Endothelial cell of umbilical vein (primary cell): Measurements from ENCODE around the gene TFAP2A. TPM values are rescaled to one million over a fixed set of nuclear protein-coding genes. Genes with fewer than 3 reads are reported as not detected.

ENCODE experiments used
- BruUV-seq: library from RNA; stranded (reverse); fragments of 400-500 nt; replicated peaks from 2 replicates; lab custom pipeline; 2021; lab: Mats Ljungman, UMichigan
- CTCF ChIA-PET: fragments of 300-600, 350-600 bp; sonication (Branson Sonifier 250); formaldehyde crosslinking; loops from one replicate; lab custom pipeline; 2021; ENCODE audit warnings: antibody characterized with exemption, inconsistent platforms; lab: Charles Lee
- POLR2A ChIA-PET: fragments of 300-600, 350-600 bp; sonication (Branson Sonifier 250); formaldehyde crosslinking; loops from one replicate; lab custom pipeline; 2021; ENCODE audit warnings: antibody characterized with exemption, inconsistent platforms; lab: Charles Lee
- DNase-seq: peaks from one replicate; pipeline ENCODE4 v3.0.0-alpha.2; 2011; ENCODE audit warnings: low read depth, low spot score
- FAIRE-seq: peaks from 2 replicates; lab custom pipeline; 2011; peaks lifted over from hg19 to GRCh38; lab: Jason Lieb, UNC
- H2AFZ ChIP-seq: 2 replicates; pipeline ENCODE4 v1.6.0; 2012; ENCODE audit warnings: low read depth, low read length, control low read depth, inconsistent platforms
- H3K27ac ChIP-seq: 2 replicates; pipeline ENCODE4 v1.5.1; 2011; ENCODE audit warnings: low read depth, mild to moderate bottlenecking, control low read depth, low read length, moderate library complexity; ENCODE audit not compliant: insufficient read depth
- H3K27me3 ChIP-seq, 2 experiments: 2 replicates each; pipeline versions ENCODE4 v1.6.0 to v1.6.1; 2011; ENCODE audit warnings: low read length in 2 of 2, mixed read lengths in 1 of 2; ENCODE audit not compliant: control insufficient read depth in 2 of 2, insufficient read depth in 2 of 2
- H3K36me3 ChIP-seq, 2 experiments: 2 replicates in 1 of 2; 3 replicates in 1 of 2; pipeline ENCODE4 v1.5.1; 2011; ENCODE audit warnings: low read length in 2 of 2, mild to moderate bottlenecking in 1 of 2, moderate library complexity in 1 of 2; ENCODE audit not compliant: control insufficient read depth in 2 of 2, insufficient read depth in 2 of 2; ENCODE audit errors: extremely low read depth in 1 of 2
- H3K4me1 ChIP-seq: 3 replicates; pipeline ENCODE4 v1.5.1; 2011; ENCODE audit warnings: mild to moderate bottlenecking, low read length; ENCODE audit not compliant: control insufficient read depth, insufficient read depth; ENCODE audit errors: extremely low read depth
- H3K4me2 ChIP-seq: 2 replicates; pipeline ENCODE4 v1.6.1; 2011; ENCODE audit warnings: low read length, control low read depth, mixed read lengths; ENCODE audit not compliant: insufficient read depth
- H3K4me3 ChIP-seq, 3 experiments: fragments of 200-600 bp in 1 of 3; sonication (generic), shearing (Covaris generic) in 1 of 3; replicated peaks in 1 of 3; 2 replicates each; pipeline ENCODE4 v1.5.1; 2011 to 2016; ENCODE audit warnings: control low read depth in 3 of 3, low read length in 3 of 3, mild to moderate bottlenecking in 2 of 3, inconsistent platforms in 1 of 3, low read depth in 1 of 3, moderate library complexity in 1 of 3; ENCODE audit not compliant: insufficient read depth in 1 of 3
- H3K79me2 ChIP-seq: 2 replicates; pipeline ENCODE4 v1.6.0; 2012; ENCODE audit warnings: low read length, inconsistent platforms; ENCODE audit not compliant: control insufficient read depth, insufficient read depth
- H3K9ac ChIP-seq: replicated peaks from 2 replicates; pipeline ENCODE3; 2011; ENCODE audit warnings: low read length, control low read depth; ENCODE audit not compliant: insufficient read depth; ENCODE audit errors: extremely low read depth
- H3K9me1 ChIP-seq: replicated peaks from 3 replicates; pipeline ENCODE4 v1.6.0; 2011; ENCODE audit warnings: mild to moderate bottlenecking, low read length; ENCODE audit not compliant: control insufficient read depth, insufficient read depth; ENCODE audit errors: extremely low read depth
- H3K9me3 ChIP-seq: replicated peaks from 2 replicates; pipeline ENCODE4 v1.5.1; 2012; ENCODE audit warnings: low read length, inconsistent platforms; ENCODE audit not compliant: control insufficient read depth, insufficient read depth
- H4K20me1 ChIP-seq: replicated peaks from 2 replicates; pipeline ENCODE3; 2011; ENCODE audit warnings: mild to moderate bottlenecking, low read length; ENCODE audit not compliant: control insufficient read depth, insufficient read depth; ENCODE audit errors: extremely low read depth
- CTCF ChIP-seq, 2 donors: IDR thresholded peaks; 1 replicate in 1 of 2; 2 replicates in 1 of 2; pipeline ENCODE4 v1.5.1; 2011; ENCODE audit warnings: low read length in 2 of 2, mild to moderate bottlenecking in 2 of 2, moderate library complexity in 2 of 2, control low read depth in 1 of 2, inconsistent platforms in 1 of 2, low read depth in 1 of 2; ENCODE audit not compliant: insufficient read depth in 1 of 2; ENCODE audit errors: extremely low read depth in 1 of 2
- EZH2 ChIP-seq: IDR thresholded peaks from 2 replicates; pipeline ENCODE4 v1.6.1; 2012; ENCODE audit warnings: borderline replicate concordance, low read depth, mild to moderate bottlenecking, moderate library complexity, low read length, inconsistent platforms; ENCODE audit not compliant: severe bottlenecking
- FOS ChIP-seq: IDR thresholded peaks from 2 replicates; pipeline ENCODE4 v1.6.1; 2011; ENCODE audit warnings: mild to moderate bottlenecking, low read length, moderate library complexity, borderline replicate concordance; ENCODE audit not compliant: insufficient read depth
- GATA2 ChIP-seq: IDR thresholded peaks from 2 replicates; pipeline ENCODE4 v1.7.0; 2011; ENCODE audit warnings: low read depth, mild to moderate bottlenecking, moderate library complexity, mixed read lengths, low read length; ENCODE audit not compliant: insufficient read length, insufficient read depth
- JUN ChIP-seq: IDR thresholded peaks from 2 replicates; pipeline ENCODE4 v1.6.1; 2011; ENCODE audit warnings: borderline replicate concordance, low read depth; ENCODE audit not compliant: insufficient read length, insufficient read depth
- MAX ChIP-seq: IDR thresholded peaks from 2 replicates; pipeline ENCODE4 v1.6.1; 2011; ENCODE audit not compliant: insufficient read depth, insufficient read length
- MYC ChIP-seq: IDR thresholded peaks from one replicate; pipeline ENCODE4 v1.6.1; 2011; ENCODE audit warnings: mild to moderate bottlenecking, low read depth, low read length
- POLR2A ChIP-seq: IDR thresholded peaks from 2 replicates; pipeline ENCODE4 v1.6.1; 2012; ENCODE audit warnings: low read depth, mild to moderate bottlenecking, control low read depth, low read length
- POLR2AphosphoS5 ChIP-seq: IDR thresholded peaks from 2 replicates; pipeline ENCODE4 v1.6.1; 2012; ENCODE audit warnings: low read depth, mild to moderate bottlenecking, control low read depth, low read length, moderate library complexity; ENCODE audit not compliant: insufficient read depth
- dilution Hi-C: fragments of 300-500 bp; cut with MboI; formaldehyde crosslinking; loops from one replicate; pipeline ENCODE4 v1.15.0; 2019; ENCODE audit warnings: low sequenced_read_pairs; ENCODE audit not compliant: extremely low pct_ligation_motif_present
- intact Hi-C: fragments of 100-400 bp; cut with micrococcal nuclease; formaldehyde crosslinking; loops from one replicate; pipeline ENCODE4 v1.10.0; 2022
- polyA plus RNA-seq, 4 experiments: library from polyadenylated mRNA; depleted of rRNA in 3 of 4; stranded (reverse) in 3 of 4; unstranded in 1 of 4; fragments of >200 nt; gene quantifications; 2 replicates each; pipeline versions ENCODE4 v1.2.1 to v1.2.3, GENCODE V29; 2011 to 2012; ENCODE audit warnings: missing spikeins in 1 of 4
- total RNA-seq: library from RNA; stranded (reverse); gene quantifications from 2 replicates; pipeline ENCODE4 v1.2.3, GENCODE V29; 2021

Gene TFAP2A
- total and polyA plus RNA-seq, 2 donors (not counting 3 experiments of a cell fraction or from before 2014, with no cell fraction given): 0.06 TPM; not detected in 1

DNA sequence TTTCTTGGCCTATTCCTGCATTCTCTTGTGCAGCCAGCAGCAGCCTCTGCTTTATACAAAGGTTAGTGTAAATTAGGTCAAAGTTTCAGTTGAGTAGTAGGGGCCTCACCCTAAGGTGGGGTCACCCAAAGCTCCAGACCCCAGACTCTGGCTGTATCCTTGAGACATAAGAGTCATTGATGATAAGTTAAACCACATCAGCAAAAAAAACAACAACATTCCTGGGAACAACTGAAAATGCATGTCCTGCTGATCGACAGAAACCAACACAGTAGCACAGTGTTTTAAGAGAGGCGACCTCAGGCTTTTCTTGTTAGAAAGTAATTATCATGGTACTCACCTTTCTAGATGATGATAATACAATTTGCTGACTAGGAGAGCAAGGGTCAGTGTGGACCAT lies 52.6 kb downstream of the TFAP2A start:
- POLR2A ChIA-PET: no interaction called here
- Histone ChIP-seq H3K9me3 (no peaks in the 10 kb centered on the region), H3K4me1 (no peaks in the 10 kb centered on the region), H3K9me1 (no peaks in the 10 kb centered on the region), H3K27me3 (no peaks in the 10 kb centered on the region), H3K36me3 (no peaks in the 10 kb centered on the region), H4K20me1 (no peaks in the 10 kb centered on the region), H3K4me2 (no peak overlapping the region), H3K79me2 (no peaks in the 10 kb centered on the region), H2AFZ (no peak overlapping the region), H3K27ac (no peak overlapping the region), H3K4me3 (no peak overlapping the region), H3K9ac (no peak overlapping the region)
- FAIRE-seq (no peak), DNase-seq (no peak)
- intact Hi-C loops: no loop called here
- BruUV-seq: no TSS peak
- TF ChIP-seq GATA2: no peak
- CTCF ChIA-PET: no interaction called here
- dilution Hi-C loops: no loop called here

- Histone ChIP-seq H3K9me3 (no peaks in the 10 kb centered on the region), H3K9ac (no peak overlapping the region), H3K4me3 (no peak overlapping the region), H3K4me2 (no peak overlapping the region), H3K4me1 (no peaks in the 10 kb centered on the region), H3K9me1 (no peaks in the 10 kb centered on the region), H3K36me3 (no peaks in the 10 kb centered on the region), H3K27ac (no peak overlapping the region), H2AFZ (no peak overlapping the region), H3K27me3 (no peaks in the 10 kb centered on the region), H4K20me1 (no peaks in the 10 kb centered on the region), H3K79me2 (no peaks in the 10 kb centered on the region)
- DNase-seq (no peak), FAIRE-seq (no peak)
- TF ChIP-seq POLR2A (no peak), FOS (no peak), CTCF (IDR thresholded peaks at IDR 0.05; ENCODE audit: extremely low read depth in 1 of 2, insufficient read depth in 1 of 2, low read depth in 1 of 2, low read length in 2 of 2) (no peak), JUN (no peak), GATA2 (no peak), MYC (no peak), POLR2AphosphoS5 (no peak), EZH2 (no peak), MAX (no peak)
- ChIA-PET POLR2A (no interaction called here), CTCF (no interaction called here)
- dilution Hi-C loops (no loop called here), intact Hi-C loops (no loop called here)
- BruUV-seq: no TSS peak
Observed at GRCh38 chr6:10361428-10361827, 53.4 kb downstream of the TFAP2A start.
